Muscle layer of colon (tissue), 2 donors: ENCODE data around the gene RIGI.
"Not testable (repeated sequence)": the region's sequence is repeated elsewhere in the genome, so short reads cannot be mapped to it uniquely, and the experiment has no call there.

Experiments
- H3K27ac ChIP-seq: one replicate; pipeline ENCODE4 v1.7.0; 2013; ENCODE audit warnings: low read depth, mild to moderate bottlenecking, low read length, moderate library complexity
- H3K27me3 ChIP-seq, 2 donors: one replicate each; pipeline ENCODE4 v1.7.0; 2013; ENCODE audit warnings: low read length in 2 of 2, mild to moderate bottlenecking in 2 of 2; ENCODE audit not compliant: insufficient read depth in 2 of 2, control insufficient read depth in 1 of 2
- H3K36me3 ChIP-seq: one replicate; pipeline ENCODE4 v1.7.0; 2013; ENCODE audit warnings: mild to moderate bottlenecking, low read length; ENCODE audit not compliant: insufficient read depth
- H3K4me1 ChIP-seq: one replicate; pipeline ENCODE4 v1.7.0; 2013; ENCODE audit warnings: mild to moderate bottlenecking, low read length; ENCODE audit not compliant: insufficient read depth
- H3K4me3 ChIP-seq, 2 donors: one replicate each; pipeline ENCODE4 v1.7.0; 2013; ENCODE audit warnings: low read length in 2 of 2, low read depth in 1 of 2, mild to moderate bottlenecking in 1 of 2, moderate library complexity in 1 of 2
- H3K9ac ChIP-seq: one replicate; pipeline ENCODE4 v1.7.0; 2013; ENCODE audit warnings: low read length
- H3K9me3 ChIP-seq: one replicate; pipeline ENCODE4 v1.7.0; 2013; ENCODE audit warnings: mild to moderate bottlenecking, low read length
- donor health status: abdominal sarcoma.
- donor health status: Adenocarcinoma of cecum.

Gene RIGI

DNA sequence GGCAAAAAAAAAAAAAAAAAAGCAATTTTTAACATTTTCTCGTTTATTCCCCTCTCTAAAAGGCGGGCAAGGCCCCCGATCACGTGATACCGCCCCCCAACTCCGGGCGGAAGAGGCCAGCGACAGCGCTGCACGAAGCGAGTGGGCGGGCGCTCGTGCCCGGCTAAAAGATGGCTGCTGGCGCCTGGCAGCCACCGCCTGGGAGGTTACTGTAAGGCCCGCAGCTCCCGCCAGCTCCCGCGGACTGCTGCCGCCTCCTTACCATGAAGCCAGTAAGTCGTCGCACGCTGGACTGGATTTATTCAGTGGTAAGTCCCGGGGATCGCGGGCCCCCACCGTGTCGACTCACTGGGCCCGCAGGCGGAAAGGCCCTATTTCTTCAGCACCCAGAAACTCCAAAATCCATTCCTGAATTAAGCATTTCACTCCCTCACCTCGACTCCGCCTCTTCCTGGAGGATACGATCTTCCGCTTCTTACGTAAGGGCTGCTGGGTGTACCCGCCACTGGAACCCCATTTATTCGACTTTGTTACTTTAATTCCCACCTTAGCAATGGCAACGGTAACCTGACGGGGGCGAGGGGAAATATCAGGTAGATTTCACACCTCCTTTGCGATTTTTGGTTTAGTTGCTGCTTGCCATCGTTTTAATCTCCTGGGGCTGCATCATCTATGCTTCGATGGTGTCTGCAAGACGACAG, 26.3 kb upstream of the RIGI start, which contains the start of the genes SMIM27 and TOPORS:
TSS of gene SMIM27 (plus strand) at position 156 of the 701 bp plus-strand sequence. CDS start at position 264, 108 bp downstream.
TSS of gene TOPORS (minus strand) at position 415 of the 701 bp plus-strand sequence. CDS start at position 265, 150 bp downstream.
- Histone ChIP-seq H3K4me3 (peak within 1 kb of the TSS; percentile 83 to 96), H3K9me3 (no peaks in the 10 kb centered on the region), H3K27me3 (no peaks in the 10 kb centered on the region), H3K9ac (peak within 1 kb of the TSS; percentile 97), H3K36me3 (peaks cover 5% of the 10 kb centered on the region), H3K4me1 (peaks cover 4% of the 10 kb centered on the region), H3K27ac (peak within 1 kb of the TSS; percentile 99)

DNA sequence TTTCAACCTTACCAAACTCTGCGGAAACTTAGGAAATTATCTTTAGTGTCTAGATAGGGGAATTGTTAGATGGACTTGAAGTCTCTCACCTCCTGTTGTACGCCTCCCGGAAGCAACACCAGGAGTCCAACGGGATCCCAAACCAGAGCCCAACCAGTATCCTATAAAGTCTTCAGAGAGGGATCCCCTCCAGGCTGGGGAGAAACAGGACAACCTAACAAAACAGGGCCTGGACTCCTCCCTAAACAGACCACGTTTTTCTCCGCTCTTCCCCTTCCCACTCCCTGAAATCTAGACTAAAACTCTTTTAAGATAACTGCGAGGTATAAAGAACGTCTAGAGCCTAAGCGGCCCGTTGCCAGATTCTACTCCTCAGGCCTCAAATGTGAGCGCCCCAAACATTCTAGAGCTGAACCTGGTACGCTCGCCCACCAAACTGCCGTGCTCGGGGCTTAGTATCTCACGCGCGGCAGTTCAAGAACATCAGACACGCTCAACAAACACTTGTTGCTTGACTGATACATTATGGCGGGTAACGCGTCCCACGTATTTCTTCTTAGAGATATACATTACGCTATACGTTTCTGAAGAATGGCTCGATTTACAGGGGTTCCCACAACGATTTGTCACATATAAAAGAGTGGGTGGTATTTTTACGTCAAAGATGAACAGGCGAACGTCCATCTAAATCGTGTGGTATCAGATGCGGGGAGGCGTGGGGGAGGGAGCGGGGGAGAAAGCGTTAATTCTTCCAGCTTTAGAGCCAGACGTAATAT, 25.5 kb upstream of the RIGI start:
- Histone ChIP-seq H3K4me3 (peak overlapping the region; percentile 83 to 96), H3K9ac (peak overlapping the region; percentile 97), H3K4me1 (peaks cover 4% of the 10 kb centered on the region), H3K27ac (peak overlapping the region; percentile 99), H3K36me3 (peaks cover 5% of the 10 kb centered on the region), H3K9me3 (no peaks in the 10 kb centered on the region), H3K27me3 (no peaks in the 10 kb centered on the region)

GRCh38 chr9:32550562-32551275, 24.7 kb upstream of the RIGI start:
- H3K27me3 ChIP-seq, result no peaks in the 10 kb centered on the region
- H3K4me1 ChIP-seq, result peaks cover 4% of the 10 kb centered on the region
- peak overlapping the region; percentile 97 for H3K9ac ChIP-seq
- no peaks in the 10 kb centered on the region for H3K9me3 ChIP-seq
- H3K27ac ChIP-seq, result peak overlapping the region; percentile 99
- peaks cover 1% of the 10 kb centered on the region for H3K36me3 ChIP-seq
- H3K4me3 ChIP-seq, result peak overlapping the region; percentile 83 to 96

GRCh38 chr9:32550150-32550561, 24.2 kb upstream of the RIGI start:
- Histone ChIP-seq H3K27me3 (no peaks in the 10 kb centered on the region), H3K27ac (peak overlapping the region; percentile 99), H3K4me1 (peaks cover 4% of the 10 kb centered on the region), H3K36me3 (no peaks in the 10 kb centered on the region), H3K9ac (peak overlapping the region; percentile 97), H3K9me3 (no peaks in the 10 kb centered on the region), H3K4me3 (peak overlapping the region; percentile 83 to 96)

- H3K9me3 ChIP-seq, H3K27ac ChIP-seq, H3K4me3 ChIP-seq, H3K9ac ChIP-seq, H3K27me3 ChIP-seq, H3K4me1 ChIP-seq, H3K36me3 ChIP-seq: not testable (repeated sequence)
These were observed 22.2 kb upstream of the RIGI start for GRCh38 chr9:32548213-32548612.

DNA sequence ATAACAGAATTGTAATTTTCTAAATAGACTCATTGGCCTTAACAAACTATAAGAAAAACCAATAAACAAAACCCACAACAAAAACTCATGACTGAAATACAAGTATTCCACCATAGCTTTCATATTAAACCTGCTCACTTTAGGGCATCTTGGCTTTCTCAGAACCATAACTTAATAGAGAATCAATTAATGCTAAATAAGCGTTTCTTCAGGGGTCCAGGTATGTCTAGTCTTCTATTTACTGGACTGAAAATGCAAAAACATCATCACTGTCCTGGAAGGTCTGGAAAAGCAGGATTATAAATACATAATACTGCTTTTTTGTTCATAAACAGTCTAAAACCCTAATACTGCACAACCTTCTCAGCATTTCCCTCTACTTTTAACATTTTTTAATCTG, 19.9 kb upstream of the RIGI start:
- no peak overlapping the region for H3K9ac ChIP-seq
- H3K27me3 ChIP-seq, result no peaks in the 10 kb centered on the region
- no peaks in the 10 kb centered on the region for H3K4me1 ChIP-seq
- H3K4me3 ChIP-seq, result no peak overlapping the region
- no peak overlapping the region for H3K27ac ChIP-seq
- no peaks in the 10 kb centered on the region for H3K9me3 ChIP-seq
- peaks cover 19% of the 10 kb centered on the region for H3K36me3 ChIP-seq

GRCh38 chr9:32543047-32543446, 17.1 kb upstream of the RIGI start:
- H3K9me3 ChIP-seq, result no peaks in the 10 kb centered on the region
- H3K4me3 ChIP-seq, result no peak overlapping the region
- H3K36me3 ChIP-seq, result peaks cover 19% of the 10 kb centered on the region
- no peaks in the 10 kb centered on the region for H3K27me3 ChIP-seq
- H3K27ac ChIP-seq, result no peak overlapping the region
- H3K9ac ChIP-seq, result no peak overlapping the region
- H3K4me1 ChIP-seq, result no peaks in the 10 kb centered on the region

- Histone ChIP-seq H3K4me3 (no peak overlapping the region), H3K4me1 (no peaks in the 10 kb centered on the region), H3K9ac (no peak overlapping the region), H3K36me3 (peaks cover 3% of the 10 kb centered on the region), H3K27ac (no peak overlapping the region), H3K9me3 (no peaks in the 10 kb centered on the region), H3K27me3 (no peaks in the 10 kb centered on the region)
These were observed 7.8 kb upstream of the RIGI start for GRCh38 chr9:32533816-32534215.

DNA sequence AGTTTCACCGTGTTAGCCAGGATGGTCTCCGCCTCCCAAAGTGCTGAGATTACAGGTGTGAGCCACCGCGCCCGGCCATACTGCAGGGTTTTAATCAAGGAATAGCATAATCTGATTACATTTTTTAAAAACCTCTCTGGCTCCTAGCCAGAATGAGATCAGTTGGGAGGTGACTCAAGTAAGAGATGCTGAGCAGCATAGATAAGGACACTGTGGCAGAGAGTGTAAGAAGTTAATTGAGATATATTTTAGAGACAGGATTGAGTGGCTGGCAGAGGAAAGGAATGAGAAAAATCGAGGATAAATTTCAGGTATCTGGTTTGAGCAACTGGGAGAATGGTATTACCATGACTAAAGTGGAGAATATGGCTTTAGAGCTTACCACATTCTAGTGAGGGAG, 7.3 kb upstream of the RIGI start:
- H3K4me3 ChIP-seq, result no peak overlapping the region
- H3K9me3 ChIP-seq, result no peaks in the 10 kb centered on the region
- no peak overlapping the region for H3K9ac ChIP-seq
- no peaks in the 10 kb centered on the region for H3K4me1 ChIP-seq
- H3K36me3 ChIP-seq, result peaks cover 3% of the 10 kb centered on the region
- no peak overlapping the region for H3K27ac ChIP-seq
- no peaks in the 10 kb centered on the region for H3K27me3 ChIP-seq

DNA sequence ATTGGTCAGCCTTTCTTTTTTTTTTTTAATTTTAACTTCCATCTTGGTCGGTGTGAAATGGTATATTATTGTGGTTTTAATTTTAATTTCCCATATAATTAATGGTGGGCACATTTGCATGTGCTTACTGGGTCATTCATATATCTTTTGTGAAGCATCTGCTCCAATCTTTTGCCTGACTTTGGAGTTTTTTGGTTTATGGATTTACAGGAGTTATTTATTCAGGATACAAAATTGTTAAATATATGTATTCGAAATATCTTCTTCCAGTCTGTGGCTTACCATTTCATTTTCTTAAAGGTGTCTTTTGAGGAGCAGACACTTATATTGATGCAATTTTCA, 682 bp upstream of the RIGI start:
- Histone ChIP-seq H3K36me3 (no peaks in the 10 kb centered on the region), H3K9ac (peak overlapping the region; percentile 57), H3K4me1 (peaks cover 24% of the 10 kb centered on the region), H3K9me3 (no peaks in the 10 kb centered on the region), H3K27ac (peak overlapping the region; percentile 87), H3K27me3 (no peaks in the 10 kb centered on the region), H3K4me3 (peak overlapping the region; percentile 79 to 84)

GRCh38 chr9:32525709-32526030, 326 bp downstream of the RIGI start:
- Histone ChIP-seq H3K4me3 (peak overlapping the region; percentile 79 to 84), H3K27ac (peak overlapping the region; percentile 87), H3K36me3 (no peaks in the 10 kb centered on the region)

More at GRCh38 chr9:32525709-32526030, 326 bp downstream of the RIGI start:
- peak overlapping the region; percentile 76 for H3K9ac ChIP-seq
- H3K4me1 ChIP-seq, result peaks cover 24% of the 10 kb centered on the region
- no peaks in the 10 kb centered on the region for H3K27me3 ChIP-seq
- no peaks in the 10 kb centered on the region for H3K9me3 ChIP-seq
